OCI-LY7 (cell line): Measurements from ENCODE around the gene SRGAP1.

Experiments used
- CTCF ChIP-seq: fragments of 200-600 bp; sonication (generic); conservative IDR thresholded peaks from 2 replicates; pipeline ENCODE4 v1.5.1; 2014; ENCODE audit warnings: mild to moderate bottlenecking, antibody characterized with exemption, low read length, moderate library complexity, mixed read lengths
- EZH2phosphoT487 ChIP-seq: fragments of 200-600 bp; sonication (generic); IDR thresholded peaks from 2 replicates; pipeline ENCODE4 v1.6.1; 2018; ENCODE audit warnings: low read depth, borderline replicate concordance, mild to moderate bottlenecking, mixed run types, antibody characterized with exemption, low read length, moderate library complexity, mixed read lengths

- no peak for TF ChIP-seq CTCF
- TF ChIP-seq EZH2phosphoT487, result no peak
Measured at GRCh38 chr12:64058541-64059265, 214.2 kb downstream of the SRGAP1 start.
